Nephron progenitor cell (in vitro differentiated cells): ENCODE results near the gene ZSCAN1.
"Not testable (repeated sequence)": the region's sequence is repeated elsewhere in the genome, so short reads cannot be mapped to it uniquely, and the experiment has no call there.

ENCODE experiments used
- DNase-seq: peaks from one replicate; pipeline ENCODE4 v3.0.0; 2021
- H3K27ac Mint-ChIP-seq: 2 replicates; pipeline ENCODE4 v1.8.0; 2021; ENCODE audit warnings: mild to moderate bottlenecking, moderate library complexity, mixed read lengths
- H3K27me3 Mint-ChIP-seq: 2 replicates; pipeline ENCODE4 v1.8.0; 2021; ENCODE audit warnings: mild to moderate bottlenecking, low read depth, mixed read lengths; ENCODE audit not compliant: poor library complexity
- H3K36me3 Mint-ChIP-seq: 2 replicates; pipeline ENCODE4 v1.8.0; 2021; ENCODE audit warnings: low read depth, mixed read lengths
- H3K4me1 Mint-ChIP-seq: 2 replicates; pipeline ENCODE4 v1.8.0; 2021; ENCODE audit warnings: mixed read lengths
- H3K4me3 Mint-ChIP-seq: 2 replicates; pipeline ENCODE4 v1.8.0; 2021; ENCODE audit warnings: mild to moderate bottlenecking, moderate library complexity, mixed read lengths
- H3K9me3 Mint-ChIP-seq: 2 replicates; pipeline ENCODE4 v1.8.0; 2021; ENCODE audit warnings: mild to moderate bottlenecking, moderate library complexity, mixed read lengths
- CTCF ChIP-seq: fragments of 200-600 bp; sonication (generic); IDR thresholded peaks from 2 replicates; pipeline ENCODE4 v1.5.0; 2021; ENCODE audit warnings: antibody characterized with exemption

The ZSCAN1 gene

DNA sequence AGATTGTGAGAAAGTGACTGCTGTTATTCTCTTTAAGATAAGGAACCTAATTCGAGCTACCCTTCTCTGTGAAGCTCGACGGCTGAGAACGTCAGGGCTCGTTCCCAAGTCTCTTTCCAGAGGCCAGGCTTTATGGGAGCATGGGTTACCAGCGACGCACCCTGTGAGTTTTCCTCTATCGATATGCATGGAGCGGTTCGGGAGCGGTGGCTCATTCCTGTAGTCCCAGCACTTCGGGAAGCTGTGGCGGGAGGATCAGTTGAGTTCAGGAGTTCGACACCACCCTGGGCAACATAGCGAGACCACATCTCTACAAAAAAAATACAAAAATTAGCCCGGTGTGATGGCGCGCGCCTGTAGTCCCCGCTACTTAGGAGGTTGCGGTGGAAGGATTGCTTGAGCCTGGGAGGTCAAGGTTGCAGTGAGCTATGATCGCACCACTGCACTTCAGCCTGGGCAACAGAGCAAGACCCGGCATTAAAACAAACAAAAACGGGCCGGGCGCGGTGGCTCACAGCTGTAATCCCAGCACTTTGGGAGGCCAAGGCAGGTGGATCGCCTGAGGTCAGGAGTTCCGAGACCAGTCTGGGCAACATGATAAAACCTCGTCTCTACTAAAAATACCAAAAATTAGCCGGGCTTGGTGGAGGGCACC is 30.5 kb upstream of the ZSCAN1 start:
- DNase-seq: no peak
- Mint-ChIP-seq H3K27me3 (peaks cover 13% of the 10 kb centered on the region), H3K27ac (no peak overlapping the region), H3K4me3 (peak overlapping the region; percentile 87), H3K9me3 (peaks cover 98% of the 10 kb centered on the region), H3K4me1 (peaks cover 12% of the 10 kb centered on the region), H3K36me3 (peaks cover 95% of the 10 kb centered on the region)
- TF ChIP-seq CTCF: no peak

DNA sequence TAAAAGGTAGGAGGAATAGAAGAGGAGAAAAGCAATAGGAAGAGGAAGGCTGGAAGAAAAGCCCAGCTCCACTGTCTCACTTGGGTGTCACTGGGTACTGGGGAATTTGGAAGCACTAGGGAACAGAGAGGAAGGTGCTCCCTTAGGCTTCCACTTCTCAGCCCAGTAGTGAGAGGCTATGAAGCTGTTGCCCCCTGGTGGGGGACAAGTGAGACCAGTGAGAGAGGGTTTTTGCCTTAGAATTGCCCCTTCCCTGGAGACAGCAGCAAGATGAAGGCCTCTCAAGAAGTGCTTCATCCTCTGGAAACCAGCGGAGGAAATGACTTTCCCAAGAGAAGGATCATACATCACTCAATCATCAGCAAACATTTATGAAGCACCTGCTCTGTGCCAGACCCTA is 26.5 kb upstream of the ZSCAN1 start:
- TF ChIP-seq CTCF: no peak
- Mint-ChIP-seq H3K36me3 (peaks cover 90% of the 10 kb centered on the region), H3K9me3 (peaks cover 93% of the 10 kb centered on the region), H3K27ac (no peak overlapping the region), H3K4me3 (no peak overlapping the region), H3K4me1 (peaks cover 5% of the 10 kb centered on the region), H3K27me3 (peaks cover 4% of the 10 kb centered on the region)
- DNase-seq: no peak

GRCh38 chr19:58008877-58009276 is 24.9 kb upstream of the ZSCAN1 start:
- not testable (repeated sequence) for H3K27ac Mint-ChIP-seq

GRCh38 chr19:58009301-58009665 is 24.5 kb upstream of the ZSCAN1 start:
- no peak for TF ChIP-seq CTCF
- no peak overlapping the region for H3K4me3 Mint-ChIP-seq
- H3K9me3 Mint-ChIP-seq: peaks cover 95% of the 10 kb centered on the region
- DNase-seq: no peak
- H3K36me3 Mint-ChIP-seq: peaks cover 91% of the 10 kb centered on the region
- peaks cover 4% of the 10 kb centered on the region for H3K27me3 Mint-ChIP-seq
- no peak overlapping the region for H3K27ac Mint-ChIP-seq
- peaks cover 5% of the 10 kb centered on the region for H3K4me1 Mint-ChIP-seq

More at GRCh38 chr19:58008877-58009276, 24.9 kb upstream of the ZSCAN1 start:
- not testable (repeated sequence) for H3K4me1 Mint-ChIP-seq, H3K4me3 Mint-ChIP-seq, DNase-seq, H3K27me3 Mint-ChIP-seq
- H3K9me3 Mint-ChIP-seq: peaks cover 95% of the 10 kb centered on the region
- peaks cover 94% of the 10 kb centered on the region for H3K36me3 Mint-ChIP-seq

- DNase-seq: no peak
- Mint-ChIP-seq H3K36me3 (peaks cover 86% of the 10 kb centered on the region), H3K9me3 (peaks cover 95% of the 10 kb centered on the region), H3K27me3 (peaks cover under 1% of the 10 kb centered on the region), H3K4me1 (peaks cover under 1% of the 10 kb centered on the region), H3K4me3 (no peak overlapping the region), H3K27ac (no peak overlapping the region)
- no peak for TF ChIP-seq CTCF
Measured at GRCh38 chr19:58009666-58010301, 24.0 kb upstream of the ZSCAN1 start.

DNA sequence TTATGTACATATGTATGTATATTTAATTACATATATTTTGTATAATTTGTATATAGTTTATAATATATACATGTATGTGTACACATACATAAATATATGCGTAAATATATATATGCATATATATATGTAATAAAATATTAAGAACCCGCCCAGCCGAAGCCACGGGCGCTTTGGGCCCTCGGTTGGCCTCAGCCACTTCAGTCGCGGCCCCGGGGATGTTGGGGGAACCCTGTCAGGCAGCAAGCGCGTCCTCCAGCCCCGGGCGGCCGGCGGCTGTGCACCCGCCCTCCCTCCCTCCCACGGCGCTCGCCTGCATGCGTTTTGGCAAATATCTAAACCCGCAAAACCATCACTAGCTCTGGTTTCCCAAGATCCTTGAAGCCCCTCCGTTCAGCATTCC is 23.3 kb upstream of the ZSCAN1 start:
- Mint-ChIP-seq H3K4me1 (no peaks in the 10 kb centered on the region), H3K36me3 (peaks cover 79% of the 10 kb centered on the region), H3K9me3 (peaks cover 95% of the 10 kb centered on the region), H3K27me3 (no peaks in the 10 kb centered on the region), H3K4me3 (no peak overlapping the region), H3K27ac (no peak overlapping the region)
- TF ChIP-seq CTCF: no peak
- no peak for DNase-seq
